K562 (cell line): ENCODE results near the gene NBPF3. TPM values are rescaled to one million over a fixed set of nuclear protein-coding genes. Genes with fewer than 3 reads are reported as not detected.

ENCODE experiments used
- CEBPB ChIP-seq: fragments of 450-650 bp; IDR thresholded peaks from 2 replicates; pipeline ENCODE4 v1.6.1; 2016; ENCODE audit warnings: missing genetic modification characterization, missing compliant biosample characterization
- E2F4 ChIP-seq: sonication (generic); formaldehyde crosslinking; IDR thresholded peaks from 2 replicates; pipeline ENCODE4 v1.8.0; 2022; ENCODE audit warnings: mild to moderate bottlenecking, low read depth, missing genetic modification reagents
- FOXK2 ChIP-seq, 2 experiments: fragments of 450-650 bp; IDR thresholded peaks in 1 of 2; conservative IDR thresholded peaks in 1 of 2; 2 replicates each; pipeline ENCODE4 v1.6.1; 2016; ENCODE audit warnings: low read depth in 2 of 2, mild to moderate bottlenecking in 1 of 2
- NCOA2 ChIP-seq, 2 experiments: fragments of 450-650 bp; IDR thresholded peaks; 2 replicates each; pipeline ENCODE4 v1.6.1; 2018; ENCODE audit warnings: mild to moderate bottlenecking in 2 of 2, moderate library complexity in 1 of 2; ENCODE audit not compliant: partially characterized antibody in 2 of 2
- NCOA4 ChIP-seq: fragments of 450-650 bp; IDR thresholded peaks from 2 replicates; pipeline ENCODE4 v1.6.1; 2018; ENCODE audit warnings: mild to moderate bottlenecking; ENCODE audit not compliant: partially characterized antibody
- RCOR1 ChIP-seq, 2 experiments: IDR thresholded peaks; 2 replicates each; pipeline ENCODE4 v1.6.1; 2012; ENCODE audit warnings: low read depth in 2 of 2, low read length in 2 of 2, borderline replicate concordance in 1 of 2, improper control_type of control experiment in 1 of 2
- RERE ChIP-seq: sonication (generic); formaldehyde crosslinking; IDR thresholded peaks from 2 replicates; pipeline ENCODE4 v1.8.0; 2023; ENCODE audit warnings: missing genetic modification reagents, mild to moderate bottlenecking, borderline replicate concordance
- TRIM28 ChIP-seq: fragments of 450-650 bp; IDR thresholded peaks from 2 replicates; pipeline ENCODE4 v1.6.1; 2017
- ZNF785 ChIP-seq: fragments of 250-450 bp; sonication (Bioruptor Pico); IDR thresholded peaks from 2 replicates; pipeline ENCODE4 v1.4.0; 2020; ENCODE audit warnings: mild to moderate bottlenecking
- polyA plus RNA-seq, 8 experiments: library from polyadenylated mRNA; depleted of rRNA in 4 of 8; stranded (reverse) in 5 of 8; unstranded in 3 of 8; fragments of >200 nt; fragmentation: Nextera tagmentation in 2 of 8; fragmentation: Illumina TruSeq in 1 of 8; extraction: Ambion mirVana in 2 of 8; extraction: Trizol in 1 of 8; gene quantifications; 2 replicates each; pipeline versions ENCODE4 v1.2.1 to v1.2.3, GENCODE V29; 2011 to 2014; ENCODE audit warnings: inconsistent platforms in 1 of 8, missing spikeins in 1 of 8
- total RNA-seq, 7 experiments: library from RNA; depleted of rRNA in 6 of 7; stranded (reverse); fragments of >200 nt in 6 of 7; fragmentation: Illumina TruSeq in 2 of 7; extraction: Trizol in 2 of 7; gene quantifications; 2 replicates each; pipeline versions ENCODE4 v1.2.1 to v1.2.3, GENCODE V29; 2011 to 2021; ENCODE audit warnings: low replicate concordance in 1 of 7

NBPF3 gene
- total and polyA plus RNA-seq, 9 of the 15 experiments (the other 6 are each of a cell fraction or from before 2014, with no cell fraction given): 1.5 to 7.3 (median 5.4) TPM

- TF ChIP-seq RERE (CRISPR knock-in tag) (no peak), E2F4 (CRISPR knock-in tag) (no peak), CEBPB (peak; percentile 67), NCOA2 (IDR thresholded peaks at IDR 0.05; ENCODE audit: partially characterized antibody in 2 of 2) (no peak), FOXK2 (conservative IDR thresholded peaks at IDR 0.05 in 1 of 2, IDR thresholded peaks at IDR 0.05 in 1 of 2; ENCODE audit: low read depth in 2 of 2) (no peak), NCOA4 (no peak), ZNF785 (CRISPR knock-in tag) (no peak), TRIM28 (no peak), RCOR1 (IDR thresholded peaks at IDR 0.05; ENCODE audit: borderline replicate concordance in 1 of 2, low read depth in 2 of 2, low read length in 2 of 2) (no peak)
These were observed 43.4 kb upstream of the NBPF3 start (continued) for GRCh38 chr1:21396516-21396915.
